Activated CD4-positive, alpha-beta T cell treated with anti-CD3 and anti-CD28 coated beads, Interleukin-2, amount 50 U/mL, for 1 hour (primary cell): ENCODE measurements around the gene EEF1G.

ENCODE experiments used
- DNase-seq: peaks from one replicate; pipeline ENCODE4 v3.0.0-alpha.2; 2020

Gene EEF1G

DNA sequence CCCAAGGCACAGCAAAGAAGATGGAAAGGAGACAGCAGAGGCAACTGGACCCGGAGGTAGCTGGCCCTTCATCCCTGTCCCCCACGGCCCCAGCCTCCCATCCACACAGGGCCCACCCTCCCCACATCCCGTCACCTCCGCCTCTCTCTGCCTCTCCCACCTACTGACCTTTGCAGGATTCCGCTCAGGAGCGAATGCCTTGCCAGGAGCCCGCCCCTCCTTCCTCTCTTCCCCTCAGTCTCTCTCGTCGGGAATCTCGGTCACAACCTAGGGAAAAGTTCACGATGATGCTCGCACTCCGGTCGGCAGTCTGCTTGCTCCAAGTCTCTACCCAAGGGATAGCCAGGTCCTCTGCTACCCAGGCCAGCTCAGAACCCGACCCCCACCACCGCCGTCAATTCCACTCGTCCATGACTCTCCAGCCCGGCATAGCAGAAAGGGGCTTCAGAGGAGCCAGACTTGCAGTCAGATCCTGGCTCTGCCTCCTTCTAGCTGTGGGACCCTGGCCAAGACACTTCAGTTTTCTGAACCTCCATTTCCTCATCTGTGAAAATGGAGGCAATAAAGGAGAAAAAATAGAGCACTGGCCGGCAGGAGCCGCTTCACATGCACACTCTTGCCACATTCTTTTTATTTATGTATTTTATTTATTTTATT lies 37.3 kb downstream of the EEF1G start:
- DNase-seq = no peak

DNA sequence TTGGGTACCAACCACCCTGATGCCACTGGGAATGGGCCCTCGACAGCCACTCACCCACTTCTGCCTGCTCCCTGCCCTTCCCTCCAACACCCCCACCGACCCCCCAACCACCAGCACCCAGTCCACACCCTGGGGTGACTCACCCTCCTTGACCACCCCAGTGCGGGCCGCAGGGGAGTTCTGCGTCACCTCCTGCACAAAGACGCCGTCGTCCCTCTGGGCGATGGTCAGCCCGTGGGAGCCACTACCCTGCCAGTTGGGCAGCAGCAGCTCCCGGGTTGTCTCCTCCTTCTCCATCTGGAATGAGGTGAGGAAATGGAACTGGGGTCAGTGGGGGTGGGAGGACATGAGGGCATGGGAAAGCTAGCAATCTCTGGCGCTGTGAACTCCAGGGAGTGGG lies 37.9 kb downstream of the EEF1G start:
- DNase-seq = no peak

DNA sequence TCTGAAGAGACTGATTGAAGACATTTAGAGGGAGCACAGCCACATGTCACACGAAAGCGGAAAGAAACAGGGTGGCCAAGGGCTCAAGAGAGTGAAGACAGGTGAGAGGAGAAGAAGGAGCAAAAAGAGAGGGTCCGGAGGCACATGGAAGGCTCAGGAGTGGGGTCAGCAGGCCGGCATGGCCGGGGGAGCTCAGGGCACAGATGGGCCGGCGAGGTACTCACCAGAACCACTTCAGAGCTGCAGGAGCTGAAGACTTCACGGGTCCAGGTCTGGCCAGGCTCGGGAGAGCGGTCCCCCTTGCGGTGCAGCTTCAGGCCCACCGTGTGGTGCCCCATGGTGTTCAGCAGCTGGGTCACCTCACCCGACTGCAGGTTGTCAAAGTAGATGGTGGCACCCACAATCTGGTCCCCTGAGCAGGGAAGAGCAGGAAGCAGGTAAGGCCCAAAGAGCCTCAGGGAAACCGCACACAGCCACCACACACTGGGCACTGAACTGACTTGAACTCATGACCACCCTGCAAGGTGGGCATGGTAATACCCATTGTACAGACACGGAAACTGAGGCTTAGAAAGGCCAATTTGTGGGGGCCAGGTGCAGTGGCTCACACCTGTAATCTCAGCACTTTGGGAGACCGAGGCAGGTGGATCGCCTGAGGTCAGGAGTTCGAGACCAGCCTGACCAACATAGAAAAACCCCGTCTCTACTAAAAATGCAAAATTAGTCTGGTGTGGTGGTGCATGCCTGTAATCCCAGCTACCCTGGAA lies 38.7 kb downstream of the EEF1G start:
- DNase-seq = no peak

DNA sequence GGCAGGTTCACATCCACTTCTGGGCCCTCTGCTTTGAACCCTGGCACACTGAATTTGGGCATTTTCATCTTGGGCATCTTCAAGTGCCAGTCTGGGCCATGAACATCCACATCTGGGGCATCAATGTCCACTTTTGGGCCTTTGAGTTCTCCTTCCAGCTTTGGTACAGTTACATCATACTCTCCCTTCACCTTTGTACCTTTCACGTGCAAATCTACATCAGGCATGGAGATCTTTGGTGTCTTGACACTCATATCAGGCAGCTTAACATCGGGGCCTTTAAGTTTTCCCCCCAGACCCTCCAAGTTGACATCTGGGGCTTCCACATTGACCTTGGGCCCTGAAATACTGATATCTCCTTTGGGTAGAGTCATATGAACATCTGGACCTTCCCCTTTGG lies 41.6 kb downstream of the EEF1G start:
- no peak for DNase-seq

DNA sequence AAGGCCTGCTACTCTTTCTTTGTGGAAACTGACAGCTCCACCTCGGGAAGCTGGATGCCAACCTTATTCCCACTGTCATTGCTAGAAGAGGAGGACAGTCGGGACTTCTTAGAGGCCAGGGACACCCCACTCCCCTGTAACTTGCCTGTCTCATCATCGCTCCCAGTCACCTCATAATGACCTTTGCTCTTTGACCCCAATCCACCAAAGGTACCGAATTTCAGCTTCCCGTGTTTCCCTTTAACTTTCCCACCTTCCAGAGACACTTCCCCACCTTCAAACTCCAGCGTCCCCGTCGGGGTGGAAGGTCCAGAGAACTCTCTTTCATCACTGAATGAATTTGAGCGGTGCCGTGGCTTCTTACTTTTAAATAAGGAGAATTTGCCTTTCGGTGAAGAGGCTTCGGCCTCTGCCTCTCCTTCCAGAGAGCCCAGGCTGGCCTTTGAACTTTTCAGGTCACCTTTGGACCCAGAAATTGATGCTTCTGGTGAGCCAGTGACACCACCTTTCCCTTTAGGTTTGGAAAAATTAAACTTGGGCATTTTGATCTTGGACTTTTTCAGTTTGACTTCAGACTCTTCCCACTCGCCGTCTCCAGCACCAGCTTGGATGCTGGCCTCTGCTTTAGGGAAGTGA lies 56.8 kb downstream of the EEF1G start:
- DNase-seq = no peak

DNA sequence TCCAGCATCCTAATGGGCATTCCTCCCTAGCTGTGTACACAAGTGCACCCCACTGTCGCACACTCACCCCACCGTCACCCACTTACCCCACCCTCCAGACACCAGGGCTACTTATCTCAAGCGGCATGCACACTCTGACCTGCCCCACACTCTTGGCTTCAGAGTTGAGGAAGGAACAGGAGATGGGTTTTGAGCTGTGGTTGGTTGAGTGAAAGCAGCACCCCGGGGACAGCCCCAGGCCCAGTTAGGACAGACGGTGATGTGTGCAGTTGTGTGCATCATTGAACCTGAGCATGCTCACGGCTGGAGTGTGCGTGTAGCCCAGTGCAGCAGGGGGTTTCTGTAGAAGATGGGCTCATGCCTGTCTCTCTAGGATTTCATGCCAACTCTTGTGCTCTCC lies 59.5 kb downstream of the EEF1G start:
- DNase-seq = no peak

DNA sequence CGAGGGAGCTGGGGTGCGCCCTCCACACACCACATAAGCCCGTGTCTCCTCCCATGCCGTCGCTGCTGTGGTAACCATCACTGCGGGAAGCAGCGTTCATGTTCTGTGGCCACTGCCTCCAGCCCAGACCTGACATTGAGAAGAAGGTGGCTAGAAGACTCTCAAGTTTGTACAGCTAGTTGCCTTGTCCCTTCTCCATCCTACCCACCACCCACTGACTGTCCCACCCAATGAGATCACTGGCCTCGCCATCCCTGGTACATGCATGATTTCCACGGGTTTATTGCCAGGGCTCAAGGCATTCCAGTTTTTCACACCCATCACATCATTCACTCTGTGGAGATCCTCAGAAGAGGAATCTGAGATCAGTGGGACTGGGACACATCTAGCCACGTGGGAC lies 60.1 kb downstream of the EEF1G start:
- DNase-seq = no peak

DNA sequence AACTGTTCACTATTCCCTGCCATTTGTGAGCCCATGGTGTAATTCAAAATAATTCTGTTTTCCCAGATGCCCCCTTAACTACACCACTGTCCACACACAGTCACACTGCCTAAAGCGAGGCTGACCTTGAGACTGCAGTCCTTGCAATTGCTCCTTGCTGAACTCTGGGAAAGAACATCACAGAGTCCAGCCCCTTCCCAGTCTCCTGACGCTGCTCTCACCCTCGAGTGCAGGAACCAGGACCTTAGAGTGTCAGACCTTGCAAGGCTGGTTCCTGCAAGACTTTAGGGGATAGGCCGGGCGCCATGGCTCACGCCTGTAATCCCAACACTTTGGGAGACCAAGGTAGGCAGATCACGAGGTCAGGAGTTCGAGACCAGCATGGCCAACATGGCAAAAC lies 60.7 kb downstream of the EEF1G start:
- no peak for DNase-seq
